ENCODE data around the gene COL5A1.

Gene COL5A1

GRCh38 chr9:134776080-134776796 is 134.6 kb downstream of the COL5A1 start:
- TF ChIP-seq, protein P1, sequence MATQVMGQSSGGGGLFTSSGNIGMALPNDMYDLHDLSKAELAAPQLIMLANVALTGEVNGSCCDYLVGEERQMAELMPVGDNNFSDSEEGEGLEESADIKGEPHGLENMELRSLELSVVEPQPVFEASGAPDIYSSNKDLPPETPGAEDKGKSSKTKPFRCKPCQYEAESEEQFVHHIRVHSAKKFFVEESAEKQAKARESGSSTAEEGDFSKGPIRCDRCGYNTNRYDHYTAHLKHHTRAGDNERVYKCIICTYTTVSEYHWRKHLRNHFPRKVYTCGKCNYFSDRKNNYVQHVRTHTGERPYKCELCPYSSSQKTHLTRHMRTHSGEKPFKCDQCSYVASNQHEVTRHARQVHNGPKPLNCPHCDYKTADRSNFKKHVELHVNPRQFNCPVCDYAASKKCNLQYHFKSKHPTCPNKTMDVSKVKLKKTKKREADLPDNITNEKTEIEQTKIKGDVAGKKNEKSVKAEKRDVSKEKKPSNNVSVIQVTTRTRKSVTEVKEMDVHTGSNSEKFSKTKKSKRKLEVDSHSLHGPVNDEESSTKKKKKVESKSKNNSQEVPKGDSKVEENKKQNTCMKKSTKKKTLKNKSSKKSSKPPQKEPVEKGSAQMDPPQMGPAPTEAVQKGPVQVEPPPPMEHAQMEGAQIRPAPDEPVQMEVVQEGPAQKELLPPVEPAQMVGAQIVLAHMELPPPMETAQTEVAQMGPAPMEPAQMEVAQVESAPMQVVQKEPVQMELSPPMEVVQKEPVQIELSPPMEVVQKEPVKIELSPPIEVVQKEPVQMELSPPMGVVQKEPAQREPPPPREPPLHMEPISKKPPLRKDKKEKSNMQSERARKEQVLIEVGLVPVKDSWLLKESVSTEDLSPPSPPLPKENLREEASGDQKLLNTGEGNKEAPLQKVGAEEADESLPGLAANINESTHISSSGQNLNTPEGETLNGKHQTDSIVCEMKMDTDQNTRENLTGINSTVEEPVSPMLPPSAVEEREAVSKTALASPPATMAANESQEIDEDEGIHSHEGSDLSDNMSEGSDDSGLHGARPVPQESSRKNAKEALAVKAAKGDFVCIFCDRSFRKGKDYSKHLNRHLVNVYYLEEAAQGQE (IDR thresholded peaks at IDR 0.05; ENCODE audit: insufficient read depth in 1 of 2, low read depth in 2 of 2, low read length in 2 of 2), result no peak
- TF ChIP-seq POLR2AphosphoS5 (IDR thresholded peaks at IDR 0.05; ENCODE audit: low read depth, low read length) (no peak), FOXP2 (optimal IDR thresholded peaks at IDR 0.05; ENCODE audit: borderline replicate concordance, extremely low read depth, extremely low read length, insufficient read depth) (no peak), SIN3A (IDR thresholded peaks at IDR 0.05; ENCODE audit: borderline replicate concordance, insufficient read depth, low read length) (no peak), TAF1 (IDR thresholded peaks at IDR 0.05; ENCODE audit: borderline replicate concordance, insufficient read depth, low read length) (no peak)

- TF ChIP-seq FOXP2 (optimal IDR thresholded peaks at IDR 0.05; ENCODE audit: borderline replicate concordance, extremely low read depth, extremely low read length, insufficient read depth) (no peak), POLR2AphosphoS5 (IDR thresholded peaks at IDR 0.05; ENCODE audit: low read depth, low read length) (no peak), SIN3A (IDR thresholded peaks at IDR 0.05; ENCODE audit: borderline replicate concordance, insufficient read depth, low read length) (no peak), TAF1 (IDR thresholded peaks at IDR 0.05; ENCODE audit: borderline replicate concordance, insufficient read depth, low read length) (no peak)
- TF ChIP-seq, protein P1 (IDR thresholded peaks at IDR 0.05; ENCODE audit: insufficient read depth in 1 of 2, low read depth in 2 of 2, low read length in 2 of 2), result no peak
Observed at GRCh38 chr9:134777153-134777552, 135.6 kb downstream of the COL5A1 start.

GRCh38 chr9:134778156-134778555 is 136.6 kb downstream of the COL5A1 start:
- TF ChIP-seq SIN3A (IDR thresholded peaks at IDR 0.05; ENCODE audit: borderline replicate concordance, insufficient read depth, low read length), result no peak
- no peak for TF ChIP-seq POLR2AphosphoS5 (IDR thresholded peaks at IDR 0.05; ENCODE audit: low read depth, low read length)
- no peak for TF ChIP-seq FOXP2 (optimal IDR thresholded peaks at IDR 0.05; ENCODE audit: borderline replicate concordance, extremely low read depth, extremely low read length, insufficient read depth)
- TF ChIP-seq TAF1 (IDR thresholded peaks at IDR 0.05; ENCODE audit: borderline replicate concordance, insufficient read depth, low read length), result no peak
- TF ChIP-seq, protein P1 (IDR thresholded peaks at IDR 0.05; ENCODE audit: insufficient read depth in 1 of 2, low read depth in 2 of 2, low read length in 2 of 2), result no peak

GRCh38 chr9:134778841-134779411 is 137.3 kb downstream of the COL5A1 start:
- TF ChIP-seq, protein P1 (IDR thresholded peaks at IDR 0.05; ENCODE audit: insufficient read depth in 1 of 2, low read depth in 2 of 2, low read length in 2 of 2), result no peak
- peak; percentile 7 for TF ChIP-seq FOXP2 (optimal IDR thresholded peaks at IDR 0.05; ENCODE audit: borderline replicate concordance, extremely low read depth, extremely low read length, insufficient read depth)

Data from PFSK-1 (cell line).